ENCODE measurements around the gene LHFPL6. TPM values are rescaled to one million over a fixed set of nuclear protein-coding genes. Genes with fewer than 3 reads are reported as not detected.
A peak's percentile ranks its signal among the peaks of the same experiment; 100 is the strongest.

Gene LHFPL6
- total and polyA plus RNA-seq, 11 donors = 34.4 to 74.4 (median 53.2) TPM

DNA sequence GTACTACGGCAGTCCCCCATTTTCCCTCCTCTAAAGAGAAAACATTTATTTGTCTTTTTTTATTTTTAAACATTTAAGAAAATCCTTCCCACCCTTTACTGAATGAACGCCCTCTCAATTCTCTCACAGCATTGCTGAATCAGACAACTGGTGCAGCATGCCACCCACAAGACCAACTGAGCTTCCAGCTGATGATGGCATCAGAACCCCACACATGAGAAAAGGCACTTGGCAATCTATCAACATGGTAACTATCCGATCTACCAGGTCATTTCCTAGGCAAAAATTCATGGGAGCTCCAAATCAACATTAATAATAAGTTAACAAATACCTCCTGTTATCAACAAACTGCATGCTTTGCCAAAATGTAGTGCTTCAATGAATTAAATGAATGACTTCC, 43.1 kb downstream of the LHFPL6 start:
- Histone ChIP-seq H3K27ac (peak overlapping the region in 1 of 12 donors; percentile 22), H3K9me3 (no peaks in the 10 kb centered on the region), H3K27me3 (no peaks in the 10 kb centered on the region), H3K4me3 (no peak overlapping the region), H3K4me1 (peaks cover 0 to 73% (median 38%) of the 10 kb centered on the region in 12 donors), H3K36me3 (peaks cover 0 to 9% (median 0%) of the 10 kb centered on the region in 9 donors)
- WGBS, 4 donors = 80 to 87% (median 84%) methylated on average over 3 of the region's 3 CpGs
- intact Hi-C loops (cut with DNase I) = no loop called here
- DNase-seq = no peak
- TF ChIP-seq POLR2A (IDR thresholded peaks at IDR 0.05) = no peak
- TF ChIP-seq, protein P1, sequence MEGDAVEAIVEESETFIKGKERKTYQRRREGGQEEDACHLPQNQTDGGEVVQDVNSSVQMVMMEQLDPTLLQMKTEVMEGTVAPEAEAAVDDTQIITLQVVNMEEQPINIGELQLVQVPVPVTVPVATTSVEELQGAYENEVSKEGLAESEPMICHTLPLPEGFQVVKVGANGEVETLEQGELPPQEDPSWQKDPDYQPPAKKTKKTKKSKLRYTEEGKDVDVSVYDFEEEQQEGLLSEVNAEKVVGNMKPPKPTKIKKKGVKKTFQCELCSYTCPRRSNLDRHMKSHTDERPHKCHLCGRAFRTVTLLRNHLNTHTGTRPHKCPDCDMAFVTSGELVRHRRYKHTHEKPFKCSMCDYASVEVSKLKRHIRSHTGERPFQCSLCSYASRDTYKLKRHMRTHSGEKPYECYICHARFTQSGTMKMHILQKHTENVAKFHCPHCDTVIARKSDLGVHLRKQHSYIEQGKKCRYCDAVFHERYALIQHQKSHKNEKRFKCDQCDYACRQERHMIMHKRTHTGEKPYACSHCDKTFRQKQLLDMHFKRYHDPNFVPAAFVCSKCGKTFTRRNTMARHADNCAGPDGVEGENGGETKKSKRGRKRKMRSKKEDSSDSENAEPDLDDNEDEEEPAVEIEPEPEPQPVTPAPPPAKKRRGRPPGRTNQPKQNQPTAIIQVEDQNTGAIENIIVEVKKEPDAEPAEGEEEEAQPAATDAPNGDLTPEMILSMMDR (IDR thresholded peaks at IDR 0.05) = no peak
- ATAC-seq = no peak

DNA sequence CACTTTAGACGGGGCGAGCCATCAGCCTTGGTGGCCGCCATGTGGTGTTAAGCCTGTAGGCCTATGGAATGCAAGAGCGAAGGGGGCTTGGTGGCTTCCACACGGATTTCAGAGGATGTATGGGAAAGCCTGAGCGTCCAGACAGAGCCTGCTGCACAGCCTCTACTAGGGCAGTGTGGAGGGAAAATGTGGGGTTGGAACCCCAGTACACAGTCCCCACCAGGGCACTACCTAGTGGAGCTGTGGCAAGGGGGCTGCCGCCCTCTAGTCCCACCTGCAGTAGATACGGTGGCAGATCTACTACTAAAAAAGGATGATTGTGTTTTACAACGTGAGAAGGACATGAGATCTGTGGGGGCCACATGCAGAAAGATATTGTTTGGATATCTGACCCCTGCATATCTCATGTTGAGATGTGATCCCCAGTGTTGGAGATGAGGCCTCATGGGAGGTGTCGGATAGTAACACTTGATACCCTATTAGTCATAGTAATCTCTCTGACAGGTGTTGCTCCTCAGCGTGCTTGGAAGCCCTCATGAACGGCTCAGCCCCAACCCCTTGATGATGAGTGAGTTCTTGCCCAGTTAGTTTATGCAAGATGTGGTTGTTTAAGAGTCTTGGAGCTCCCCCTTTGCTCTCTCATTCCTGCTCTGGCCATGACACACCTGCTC, 45.6 kb downstream of the LHFPL6 start:
- no peak overlapping the region for H3K27ac ChIP-seq
- H3K4me3 ChIP-seq = no peak overlapping the region
- intact Hi-C loops (cut with DNase I) = no loop called here
- 89 to 95% (median 93%) methylated on average over 12 of the region's 12 CpGs for WGBS, 4 donors
- peaks cover 0 to 65% (median 24%) of the 10 kb centered on the region in 12 donors for H3K4me1 ChIP-seq
- DNase-seq (no peak), ATAC-seq (peak in 1 of 4 donors; percentile 42)
- no peaks in the 10 kb centered on the region for H3K9me3 ChIP-seq
- no peak for TF ChIP-seq POLR2A (IDR thresholded peaks at IDR 0.05)
- peaks cover 0 to 9% (median 0%) of the 10 kb centered on the region in 9 donors for H3K36me3 ChIP-seq
- H3K27me3 ChIP-seq = no peaks in the 10 kb centered on the region

DNA sequence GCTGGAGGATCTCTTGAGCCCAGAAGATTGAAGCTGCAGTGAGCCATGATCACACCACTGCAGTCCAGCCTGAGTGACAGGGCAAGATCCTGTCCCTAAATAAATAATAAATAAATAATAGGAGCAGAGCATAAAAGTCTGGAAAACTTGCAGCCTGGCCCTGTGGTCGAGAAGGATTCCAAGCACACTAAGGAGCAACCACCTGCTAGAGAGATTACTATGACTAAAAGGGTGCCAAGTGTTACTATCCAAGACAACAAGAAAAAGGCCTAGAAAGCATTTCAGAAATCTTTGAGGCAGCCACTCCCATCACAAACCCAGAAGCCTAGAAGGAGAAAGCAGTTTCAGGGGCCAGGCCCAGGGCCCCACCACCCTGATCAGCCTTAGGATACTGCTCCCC, 46.1 kb downstream of the LHFPL6 start:
- H3K4me1 ChIP-seq = peaks cover 0 to 65% (median 24%) of the 10 kb centered on the region in 12 donors
- intact Hi-C loops (cut with DNase I) = no loop called here
- H3K36me3 ChIP-seq = peaks cover 0 to 12% (median 0%) of the 10 kb centered on the region in 9 donors
- H3K27me3 ChIP-seq = no peaks in the 10 kb centered on the region
- TF ChIP-seq, protein P1 (IDR thresholded peaks at IDR 0.05) = no peak
- no peak for TF ChIP-seq POLR2A (IDR thresholded peaks at IDR 0.05)
- H3K4me3 ChIP-seq = no peak overlapping the region
- no peak for ATAC-seq
- DNase-seq = no peak
- H3K27ac ChIP-seq = no peak overlapping the region
- no peaks in the 10 kb centered on the region for H3K9me3 ChIP-seq
- 39 to 75% (median 47%) methylated on average over 1 of the region's 1 CpG for WGBS, 4 donors

DNA sequence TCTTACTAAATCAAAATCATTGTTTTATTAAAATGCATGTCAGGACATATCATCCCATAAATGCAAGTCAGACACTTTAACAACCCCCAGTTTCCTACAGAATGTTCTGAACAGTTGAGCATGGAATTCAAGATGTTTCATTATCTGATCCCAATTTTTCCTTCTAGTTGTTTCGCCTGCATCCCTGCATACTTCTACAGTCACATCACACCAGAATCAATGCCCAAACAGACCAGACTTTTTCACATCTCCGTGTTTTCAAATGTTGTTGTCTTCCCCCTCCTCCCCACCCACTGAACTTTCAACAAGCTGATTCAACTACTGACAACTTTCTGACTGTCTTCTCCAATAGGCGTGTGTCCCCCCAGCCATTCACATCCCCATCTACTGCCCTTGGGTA, 48.6 kb downstream of the LHFPL6 start:
- Histone ChIP-seq H3K9me3 (no peaks in the 10 kb centered on the region), H3K4me3 (no peak overlapping the region), H3K36me3 (peaks cover 0 to 14% (median 0%) of the 10 kb centered on the region in 9 donors), H3K4me1 (peaks cover 0 to 64% (median 16%) of the 10 kb centered on the region in 12 donors), H3K27ac (no peak overlapping the region), H3K27me3 (no peaks in the 10 kb centered on the region)
- TF ChIP-seq, protein P1 (IDR thresholded peaks at IDR 0.05) = no peak
- TF ChIP-seq POLR2A (IDR thresholded peaks at IDR 0.05) = no peak
- 70 to 82% (median 79%) methylated on average over 3 of the region's 3 CpGs for WGBS, 4 donors
- ATAC-seq (no peak), DNase-seq (no peak)
- intact Hi-C loops (cut with DNase I) = no loop called here
